Stimulated activated CD4-positive, alpha-beta T cell treated with anti-CD3 and anti-CD28 coated beads, Interleukin-1b, Interleukin-23, amount 100 ng/mL, for 48 hours (primary cell): ENCODE data around the gene CR1.
"Not testable (repeated sequence)": the region's sequence is repeated elsewhere in the genome, so short reads cannot be mapped to it uniquely, and the experiment has no call there.

Experiments
- DNase-seq: peaks from one replicate; pipeline ENCODE4 v3.0.0-alpha.2; 2020

Gene CR1

DNA sequence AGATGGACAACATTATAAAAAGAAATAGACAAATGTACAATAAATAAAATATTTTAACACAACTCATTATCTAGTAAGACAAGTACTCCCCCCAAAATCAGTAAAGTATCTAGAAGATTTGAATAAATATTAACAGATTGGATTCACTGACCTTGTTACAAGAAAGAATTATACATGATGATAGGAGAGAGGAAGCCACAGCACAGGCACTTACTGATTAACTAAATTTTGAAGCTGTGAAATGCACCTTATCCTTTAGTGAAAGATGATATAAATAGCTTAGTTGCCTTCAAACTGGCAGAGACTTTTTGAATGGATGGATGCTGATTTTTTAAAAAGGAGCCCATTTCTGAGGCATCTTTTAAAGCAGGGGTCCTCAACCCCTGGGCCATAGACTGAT lies 8.5 kb downstream of the CR1 start:
- DNase-seq, result no peak

DNA sequence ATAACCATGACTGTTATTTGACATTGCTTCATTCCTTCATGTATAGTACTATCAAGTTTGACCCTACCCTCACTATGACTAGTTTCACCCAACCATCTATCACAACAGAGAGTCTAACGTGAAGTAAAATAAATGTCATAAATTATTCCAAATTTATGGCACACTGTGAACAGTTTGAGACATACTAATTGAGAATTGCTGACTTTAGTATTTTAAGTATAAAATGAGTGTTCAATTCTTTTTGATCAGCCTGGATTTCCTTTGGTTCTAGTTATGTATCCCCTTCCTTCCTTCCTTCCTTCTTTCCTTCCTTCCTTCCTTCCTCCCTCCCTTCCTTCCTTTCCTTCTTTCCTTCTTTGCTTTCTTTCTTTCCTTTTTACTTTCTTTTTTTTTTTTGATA lies 14.5 kb downstream of the CR1 start:
- DNase-seq, result no peak

DNA sequence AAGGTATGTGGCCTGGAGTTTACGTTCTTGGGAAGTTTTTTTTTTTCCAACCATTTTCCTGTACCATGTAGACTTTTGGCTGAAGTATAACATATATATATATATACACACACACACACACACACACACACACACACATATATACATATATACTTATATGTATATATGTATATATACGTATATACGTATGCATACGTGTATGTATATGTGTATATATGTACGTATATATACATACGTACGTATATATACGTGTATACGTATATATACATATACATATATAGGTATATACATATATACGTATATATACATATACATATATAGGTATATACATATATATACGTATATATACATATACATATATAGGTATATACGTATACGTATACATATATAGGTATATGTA lies 18.9 kb downstream of the CR1 start:
- DNase-seq, result no peak

DNA sequence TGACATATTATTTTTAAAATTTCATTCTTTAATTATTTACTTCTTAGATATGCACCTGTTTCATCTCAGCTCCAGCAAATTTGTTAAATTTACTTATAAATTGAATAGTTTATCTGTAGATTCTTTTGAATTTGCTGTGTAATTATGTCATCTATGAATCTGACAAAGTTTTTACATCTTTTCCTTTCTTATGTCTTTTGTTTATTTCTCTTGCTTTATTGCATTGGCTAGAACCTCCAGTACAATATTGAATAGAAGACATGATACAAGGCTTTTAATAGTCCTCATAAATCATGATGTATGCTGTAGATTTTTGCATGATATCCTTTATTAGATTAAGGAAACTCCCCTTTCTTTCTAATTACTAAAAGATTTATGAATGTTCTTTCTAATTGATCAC lies 20.8 kb downstream of the CR1 start:
- no peak for DNase-seq

DNA sequence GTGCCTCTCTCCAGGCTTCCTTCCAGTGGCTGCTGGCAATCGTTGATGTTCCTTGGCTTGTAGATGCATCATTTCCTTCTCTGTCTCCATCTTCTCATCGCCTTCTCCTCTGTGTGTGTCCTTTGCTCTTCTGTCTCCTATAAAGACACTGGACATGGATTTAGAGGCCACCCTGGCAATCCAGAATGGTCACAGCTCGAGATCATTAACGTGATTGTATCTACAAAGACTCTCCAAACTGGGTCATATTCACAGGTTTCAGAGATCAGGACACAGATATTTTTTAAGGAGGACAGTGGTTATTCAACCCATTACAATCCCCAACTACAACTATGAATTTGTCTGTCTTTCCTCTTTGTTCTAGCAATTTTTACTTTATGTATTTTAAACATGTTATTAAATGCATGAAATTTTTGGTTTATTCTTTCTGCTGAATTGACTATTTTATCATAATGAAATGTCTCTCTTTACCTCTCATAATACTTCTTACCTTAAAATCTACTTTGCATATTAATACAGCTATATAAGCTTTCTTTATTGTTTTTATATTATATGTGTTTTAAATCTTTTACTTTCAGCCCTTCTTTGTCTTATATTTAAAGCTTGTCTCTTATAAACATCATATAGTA lies 22.8 kb downstream of the CR1 start:
- DNase-seq, result no peak

DNA sequence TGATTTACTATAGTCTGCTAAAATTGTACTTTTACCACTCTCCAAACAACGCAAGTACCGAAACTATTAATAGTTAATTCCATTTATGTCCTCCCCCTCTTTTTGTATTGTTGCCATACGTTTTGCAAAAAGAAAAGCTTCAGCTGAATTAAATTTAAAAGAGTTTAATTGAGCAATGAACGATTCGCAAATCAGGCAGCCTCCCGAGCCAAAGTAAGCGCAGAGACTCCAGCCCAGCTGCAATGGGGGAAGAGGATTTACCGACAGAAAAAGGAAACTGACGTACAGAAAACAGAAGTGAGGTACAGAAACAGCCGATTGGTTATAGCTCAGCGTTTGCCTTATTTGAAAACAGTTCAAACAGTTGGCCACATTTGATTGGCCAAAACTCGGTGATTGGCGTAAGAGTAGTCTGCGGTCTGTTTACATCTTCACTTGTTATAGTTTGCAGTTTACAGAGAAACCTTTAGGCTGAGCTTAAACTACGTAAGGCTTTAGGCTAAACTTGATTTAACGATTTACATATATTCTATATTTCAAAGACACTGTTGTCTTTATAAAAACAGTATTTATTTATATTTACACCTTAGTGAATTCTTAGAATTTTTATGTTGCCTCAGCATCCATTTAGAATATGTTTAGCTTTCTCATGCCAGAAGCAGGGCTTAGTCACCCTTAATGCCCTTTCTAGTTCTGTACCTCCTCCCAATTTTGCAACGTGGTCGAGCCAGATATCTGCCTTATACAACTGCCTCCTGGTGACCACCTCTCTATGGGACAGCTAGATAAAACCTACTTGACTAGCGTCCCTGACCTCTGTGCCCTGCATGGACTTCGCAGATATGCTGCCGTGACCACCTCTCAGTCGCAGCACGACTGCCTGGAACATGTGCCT lies 23.8 kb downstream of the CR1 start:
- no peak for DNase-seq

DNA sequence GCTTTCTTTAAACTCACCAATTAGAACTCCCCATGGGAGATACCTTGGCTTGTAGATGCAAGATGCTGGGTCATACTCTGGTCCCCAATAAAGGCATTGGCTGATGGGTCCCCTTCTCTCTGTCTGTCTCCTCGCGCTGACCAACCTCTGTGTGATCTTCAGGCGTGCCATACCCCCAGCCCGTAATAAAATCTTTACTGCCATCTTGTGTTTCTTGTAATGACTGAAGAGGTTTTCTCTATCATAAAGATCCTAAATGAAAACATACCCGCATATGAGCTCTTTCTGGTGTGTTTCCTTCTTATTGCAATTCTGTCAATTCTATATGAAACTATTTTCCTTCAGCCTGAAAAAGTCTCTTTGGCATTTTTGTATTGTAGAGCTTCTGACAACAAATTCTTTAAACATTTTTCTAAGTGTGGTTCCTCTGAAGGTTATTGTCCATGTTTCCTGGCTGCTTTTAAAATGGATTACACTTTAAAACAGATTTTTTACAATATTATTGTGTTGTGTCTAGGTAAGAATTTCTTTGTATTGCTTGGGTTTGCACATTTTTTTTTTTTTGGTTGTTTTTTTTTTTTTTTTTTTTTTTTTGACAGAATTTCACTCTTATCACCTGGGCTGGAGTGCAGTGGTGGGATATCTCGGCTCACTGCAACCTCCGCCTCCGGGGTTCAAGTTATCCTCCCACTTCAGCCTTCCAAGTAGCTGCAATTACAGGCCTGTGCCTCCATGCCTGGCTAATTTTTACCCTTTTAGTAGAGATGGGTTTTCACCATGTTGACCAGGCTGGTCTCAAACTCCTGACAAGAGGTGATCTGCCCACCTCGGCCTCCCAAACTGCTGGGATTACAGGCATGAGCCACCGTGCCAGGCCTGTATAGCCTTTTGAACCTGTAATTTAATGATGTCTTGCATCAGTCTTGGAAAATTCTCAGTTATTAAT lies 24.7 kb downstream of the CR1 start:
- not testable (repeated sequence) for DNase-seq

DNA sequence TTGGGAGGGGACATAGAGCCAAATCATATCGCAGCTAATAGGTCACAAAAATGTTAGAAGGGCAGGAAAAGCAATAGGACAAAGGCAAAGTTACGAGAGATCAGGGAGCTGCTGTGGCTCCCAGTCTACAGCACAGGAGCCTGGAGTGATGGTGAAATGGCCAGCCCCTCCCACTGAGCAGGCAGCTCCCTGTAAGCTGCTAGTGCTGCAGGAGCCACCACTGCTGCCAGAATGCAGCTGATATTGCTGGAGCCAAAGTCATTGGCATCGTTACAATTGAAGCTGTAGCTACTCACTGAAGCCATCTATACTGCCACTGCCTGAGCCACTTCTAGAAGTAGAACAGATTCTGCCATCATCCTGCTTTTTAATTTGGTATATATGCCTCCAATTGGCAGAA lies 29.3 kb downstream of the CR1 start:
- DNase-seq, result not testable (repeated sequence)

DNA sequence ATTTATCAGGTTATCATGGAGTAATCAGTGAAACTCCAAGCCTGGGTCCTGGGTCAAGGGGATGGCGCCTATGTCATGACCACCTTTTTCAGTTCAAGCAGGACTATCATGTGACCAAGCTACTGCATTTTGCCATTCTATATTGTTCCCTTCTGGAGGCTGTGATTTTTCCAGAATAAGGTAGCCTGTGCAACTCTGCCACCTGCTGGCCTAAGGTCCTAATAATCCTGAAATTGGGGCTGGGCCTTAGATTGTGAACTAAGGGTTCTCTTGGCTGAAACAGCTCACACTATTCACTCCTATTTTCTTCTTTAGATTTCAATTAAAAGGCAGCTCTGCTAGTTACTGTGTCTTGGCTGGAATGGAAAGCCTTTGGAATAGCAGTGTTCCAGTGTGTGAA lies 32.4 kb downstream of the CR1 start:
- DNase-seq, result not testable (repeated sequence)

DNA sequence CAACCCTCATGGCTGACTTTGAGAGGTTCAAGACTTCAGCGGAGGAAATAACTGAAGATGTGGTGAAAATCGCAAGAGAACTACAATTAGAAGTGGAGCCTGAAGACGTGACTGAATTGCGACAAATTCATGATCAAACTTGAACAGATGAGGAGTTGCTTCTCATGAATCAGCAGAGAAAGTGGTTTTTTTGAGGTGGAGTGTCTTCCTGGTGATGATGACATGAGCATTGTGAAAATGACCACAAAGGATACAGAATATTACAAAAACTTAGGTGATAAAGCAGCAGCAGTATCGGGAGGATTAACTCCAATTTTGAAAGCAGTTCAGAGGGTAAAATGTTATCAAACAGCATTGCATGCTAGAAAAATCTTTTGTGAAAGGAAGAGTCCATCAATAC lies 40.3 kb downstream of the CR1 start:
- not testable (repeated sequence) for DNase-seq

DNA sequence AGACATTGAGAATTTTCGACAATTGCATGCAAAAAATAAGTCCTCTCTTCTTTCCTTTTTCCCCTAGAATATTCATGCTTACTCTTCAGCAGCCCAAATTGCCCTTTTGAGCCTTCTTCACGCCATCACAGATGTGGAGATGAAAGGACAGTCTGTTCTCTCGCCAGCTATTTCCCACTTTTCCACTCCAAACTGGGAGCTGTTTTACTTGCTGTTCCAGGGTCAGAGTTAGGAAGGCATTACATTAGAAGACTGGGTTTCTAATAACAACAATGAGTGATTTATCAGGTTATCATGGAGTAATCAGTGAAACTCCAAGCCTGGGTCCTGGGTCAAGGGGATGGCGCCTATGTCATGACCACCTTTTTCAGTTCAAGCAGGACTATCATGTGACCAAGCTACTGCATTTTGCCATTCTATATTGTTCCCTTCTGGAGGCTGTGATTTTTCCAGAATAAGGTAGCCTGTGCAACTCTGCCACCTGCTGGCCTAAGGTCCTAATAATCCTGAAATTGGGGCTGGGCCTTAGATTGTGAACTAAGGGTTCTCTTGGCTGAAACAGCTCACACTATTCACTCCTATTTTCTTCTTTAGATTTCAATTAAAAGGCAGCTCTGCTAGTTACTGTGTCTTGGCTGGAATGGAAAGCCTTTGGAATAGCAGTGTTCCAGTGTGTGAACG lies 50.9 kb downstream of the CR1 start:
- not testable (repeated sequence) for DNase-seq

DNA sequence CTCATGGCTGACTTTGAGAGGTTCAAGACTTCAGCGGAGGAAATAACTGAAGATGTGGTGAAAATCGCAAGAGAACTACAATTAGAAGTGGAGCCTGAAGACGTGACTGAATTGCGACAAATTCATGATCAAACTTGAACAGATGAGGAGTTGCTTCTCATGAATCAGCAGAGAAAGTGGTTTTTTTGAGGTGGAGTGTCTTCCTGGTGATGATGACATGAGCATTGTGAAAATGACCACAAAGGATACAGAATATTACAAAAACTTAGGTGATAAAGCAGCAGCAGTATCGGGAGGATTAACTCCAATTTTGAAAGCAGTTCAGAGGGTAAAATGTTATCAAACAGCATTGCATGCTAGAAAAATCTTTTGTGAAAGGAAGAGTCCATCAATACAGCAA lies 58.9 kb downstream of the CR1 start:
- DNase-seq, result not testable (repeated sequence)

DNA sequence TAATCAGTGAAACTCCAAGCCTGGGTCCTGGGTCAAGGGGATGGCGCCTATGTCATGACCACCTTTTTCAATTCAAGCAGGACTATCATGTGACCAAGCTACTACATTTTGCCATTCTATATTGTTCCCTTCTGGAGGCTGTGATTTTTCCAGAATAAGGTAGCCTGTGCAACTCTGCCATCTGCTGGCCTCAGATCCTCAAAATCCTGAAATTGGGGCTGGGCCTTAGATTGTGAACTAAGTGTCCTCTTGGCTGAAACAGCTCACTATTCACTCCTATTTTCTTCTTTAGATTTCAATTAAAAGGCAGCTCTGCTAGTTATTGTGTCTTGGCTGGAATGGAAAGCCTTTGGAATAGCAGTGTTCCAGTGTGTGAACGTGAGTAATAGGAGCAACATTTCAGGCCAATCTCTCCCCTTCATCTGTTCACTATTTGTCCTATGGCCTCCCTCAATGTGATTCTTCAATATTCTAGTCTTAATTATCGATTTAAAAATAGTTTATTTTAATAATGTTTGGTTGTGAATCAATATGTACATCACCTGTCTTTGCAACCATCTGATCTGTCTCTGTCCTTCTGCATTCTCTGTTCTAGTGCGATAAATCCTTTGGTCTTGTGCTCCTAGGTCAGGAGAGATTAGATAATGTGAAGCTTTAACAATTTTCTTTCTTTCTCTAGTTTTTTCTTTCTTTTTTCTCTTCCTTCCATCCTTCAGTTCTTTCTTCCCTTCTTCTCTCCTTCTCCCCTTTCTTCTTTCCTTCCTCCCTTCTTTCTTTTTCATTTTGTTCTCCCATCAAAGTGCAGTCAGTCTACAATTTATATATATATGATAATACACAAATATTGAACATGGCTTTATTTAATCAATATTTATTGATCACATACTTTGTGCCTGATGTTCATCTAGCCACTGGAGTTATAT lies 69.8 kb downstream of the CR1 start:
- no peak for DNase-seq

DNA sequence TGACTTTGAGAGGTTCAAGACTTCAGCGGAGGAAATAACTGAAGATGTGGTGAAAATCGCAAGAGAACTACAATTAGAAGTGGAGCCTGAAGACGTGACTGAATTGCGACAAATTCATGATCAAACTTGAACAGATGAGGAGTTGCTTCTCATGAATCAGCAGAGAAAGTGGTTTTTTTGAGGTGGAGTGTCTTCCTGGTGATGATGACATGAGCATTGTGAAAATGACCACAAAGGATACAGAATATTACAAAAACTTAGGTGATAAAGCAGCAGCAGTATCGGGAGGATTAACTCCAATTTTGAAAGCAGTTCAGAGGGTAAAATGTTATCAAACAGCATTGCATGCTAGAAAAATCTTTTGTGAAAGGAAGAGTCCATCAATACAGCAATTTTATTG lies 76.0 kb downstream of the CR1 start:
- DNase-seq, result not testable (repeated sequence)

DNA sequence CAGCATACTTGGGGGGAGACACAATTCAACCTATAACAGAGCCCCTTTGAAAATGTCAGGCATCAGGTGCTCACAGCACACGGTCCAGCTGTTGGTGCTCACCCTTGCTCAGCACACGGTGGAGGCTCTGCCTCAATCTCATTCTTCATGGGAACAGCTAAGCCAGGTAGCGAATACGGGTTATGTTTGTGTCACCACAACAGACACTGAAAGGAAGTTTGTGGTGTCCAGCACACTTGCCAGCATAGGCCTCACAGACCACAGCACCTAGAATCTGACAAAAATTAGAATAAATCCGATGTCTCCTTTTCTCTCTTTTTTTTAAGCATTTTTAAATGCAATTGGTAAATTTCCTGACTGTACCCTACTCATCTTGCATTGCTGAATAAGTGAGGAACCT lies 77.1 kb downstream of the CR1 start:
- not testable (repeated sequence) for DNase-seq

DNA sequence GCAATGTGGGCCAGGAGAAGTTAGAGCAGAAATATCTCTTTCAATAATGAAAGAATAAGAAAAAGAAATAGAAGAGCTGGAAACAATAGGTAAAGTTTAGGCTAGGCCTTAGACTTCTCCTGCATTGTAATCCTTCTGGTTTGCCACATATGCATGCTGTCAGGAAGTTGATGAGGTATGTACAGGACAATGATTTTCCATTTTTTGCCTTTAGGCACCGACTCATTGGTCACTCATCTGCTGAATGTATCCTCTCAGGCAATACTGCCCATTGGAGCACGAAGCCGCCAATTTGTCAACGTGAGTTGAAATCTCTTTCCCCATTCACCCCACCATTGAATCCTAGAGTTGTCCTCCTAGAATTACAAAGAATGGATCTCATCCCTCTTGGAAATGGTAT lies 79.4 kb downstream of the CR1 start:
- DNase-seq, result not testable (repeated sequence)

DNA sequence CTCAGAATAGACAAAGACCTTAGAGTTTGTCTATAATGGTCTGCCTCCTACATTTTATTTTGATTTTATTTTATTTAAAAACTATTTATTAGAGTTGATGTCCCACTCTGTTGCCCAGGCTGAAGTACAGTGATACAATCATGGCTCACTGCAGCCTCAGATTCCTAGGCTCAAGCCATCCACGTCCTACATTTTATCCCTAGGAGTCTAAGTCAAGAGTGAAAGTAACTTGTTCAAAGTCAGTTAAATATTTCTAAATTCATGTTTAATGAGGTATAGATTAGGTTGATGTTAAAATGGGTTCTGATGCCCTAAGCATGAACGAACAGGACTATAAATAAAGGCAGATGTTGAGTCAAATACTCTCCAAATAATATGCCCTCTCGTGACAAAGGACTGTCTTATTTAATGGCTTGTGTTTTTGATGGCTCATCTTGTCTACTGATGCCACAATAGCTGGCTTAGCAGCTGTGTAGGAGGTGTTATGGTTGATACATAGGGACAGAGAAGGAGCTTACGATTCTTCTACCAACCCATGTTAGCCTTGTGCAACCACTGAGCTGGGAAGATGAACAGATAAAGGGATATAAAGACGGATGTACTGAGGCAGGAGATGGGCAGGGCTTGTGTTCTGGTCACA lies 83.0 kb downstream of the CR1 start:
- no peak for DNase-seq

DNA sequence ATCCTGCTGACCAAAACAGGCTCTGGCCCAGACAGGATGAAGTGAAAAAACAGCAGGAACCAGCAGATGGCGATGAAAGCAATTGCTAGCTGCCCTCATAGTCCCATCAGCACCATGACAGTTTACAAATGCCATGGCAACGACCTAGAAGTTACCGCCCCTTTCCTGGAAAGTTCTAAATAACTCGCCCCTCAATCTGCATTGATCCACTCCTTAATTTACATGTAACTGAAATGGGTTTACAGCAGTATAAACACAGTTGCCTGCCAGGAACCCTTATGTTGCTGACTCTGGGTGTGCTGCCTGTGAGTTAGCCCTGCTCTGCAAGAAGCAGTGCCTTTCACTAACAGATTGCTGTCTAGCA lies 83.5 kb downstream of the CR1 start:
- DNase-seq, result peak; percentile 22

DNA sequence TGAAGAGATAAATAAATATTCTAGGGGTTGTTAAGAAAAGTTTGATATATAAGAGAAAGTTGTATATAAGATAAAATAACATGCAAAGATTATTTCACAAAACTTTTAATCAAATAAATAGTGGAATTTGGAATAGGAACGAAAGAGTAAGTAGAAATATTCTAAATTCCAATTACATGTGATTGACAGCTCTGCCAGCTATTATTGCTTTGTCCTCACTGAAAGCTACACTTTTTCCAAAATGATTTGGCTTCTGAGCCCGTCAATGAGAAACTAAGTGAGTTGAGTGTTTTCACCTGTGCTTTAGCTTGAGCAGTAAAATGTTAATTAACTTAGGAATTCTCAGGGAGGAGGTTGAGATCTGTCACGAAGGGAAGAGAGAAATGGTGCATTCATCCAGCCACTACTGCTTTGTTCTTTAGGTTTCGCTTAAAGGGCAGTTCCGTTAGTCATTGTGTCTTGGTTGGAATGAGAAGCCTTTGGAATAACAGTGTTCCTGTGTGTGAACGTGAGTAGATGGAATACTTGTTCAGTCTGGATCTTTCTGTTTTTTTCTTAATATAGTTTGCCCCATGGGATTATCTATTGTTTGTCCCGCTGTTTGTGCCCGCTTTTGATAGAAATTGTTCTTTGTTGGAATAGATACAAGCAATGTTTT lies 85.7 kb downstream of the CR1 start:
- DNase-seq, result no peak

DNA sequence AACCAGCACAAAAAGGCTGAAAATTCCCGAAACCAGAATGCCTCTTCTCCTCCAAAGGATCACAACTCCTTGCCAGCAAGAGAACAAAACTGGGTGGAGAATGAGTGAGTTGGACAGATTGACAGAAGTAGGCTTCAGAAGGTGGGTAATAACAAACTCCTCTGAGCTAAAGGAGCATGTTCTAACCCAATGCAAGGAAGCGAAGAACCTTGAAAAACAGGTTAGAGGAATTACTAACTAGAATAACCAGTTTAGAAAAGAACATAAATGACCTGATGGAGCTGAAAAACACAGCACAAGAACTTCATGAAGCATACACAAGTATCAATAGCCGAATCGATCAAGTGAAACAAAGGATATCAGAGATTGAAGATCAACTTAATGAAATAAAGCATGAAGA lies 93.5 kb downstream of the CR1 start:
- not testable (repeated sequence) for DNase-seq

DNA sequence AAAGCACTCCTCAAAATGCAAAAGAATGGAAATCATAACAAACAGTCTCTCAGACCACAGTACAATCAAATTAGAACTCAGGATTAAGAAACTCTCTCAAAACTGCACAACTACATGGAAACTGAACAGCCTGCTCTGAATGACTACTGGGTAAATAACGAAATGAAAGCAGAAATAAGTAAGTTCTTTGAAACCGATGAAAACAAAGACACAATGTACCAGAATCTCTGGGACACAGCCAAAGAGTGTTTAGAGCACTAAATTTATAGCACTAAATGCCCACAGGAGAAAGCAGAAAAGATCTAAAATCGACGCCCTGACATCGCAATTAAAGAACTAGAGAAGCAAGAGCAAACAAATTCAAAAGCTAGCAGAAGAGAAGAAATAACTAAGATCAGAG lies 95.2 kb downstream of the CR1 start:
- DNase-seq, result not testable (repeated sequence)
